ENCODE results near the gene USP30. TPM values are rescaled to one million over a fixed set of nuclear protein-coding genes. Genes with fewer than 3 reads are reported as not detected.

The USP30 gene
- total RNA-seq, 1 donor from 2014 or later = 7.3 TPM

DNA sequence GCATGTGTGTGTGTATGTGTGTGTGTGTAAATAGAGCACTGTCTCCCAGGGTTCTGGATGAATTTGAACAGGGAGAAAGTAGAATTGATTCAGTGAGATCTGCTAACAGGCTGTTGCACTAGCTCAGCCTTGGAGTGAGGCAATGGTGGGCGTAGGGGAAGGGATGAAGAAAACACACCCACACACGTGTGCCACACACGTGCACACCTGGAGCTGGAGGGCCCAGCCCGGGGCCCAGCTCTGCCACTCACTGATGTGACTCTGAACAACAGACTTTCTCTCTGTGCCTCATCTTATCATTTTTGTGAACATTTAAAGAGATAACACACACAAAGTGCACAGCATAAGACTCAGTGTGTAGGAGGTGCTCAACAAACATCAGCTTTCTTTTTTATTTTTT is 68.2 kb downstream of the USP30 start:
- intact Hi-C loops (cut with micrococcal nuclease) = no loop called here

DNA sequence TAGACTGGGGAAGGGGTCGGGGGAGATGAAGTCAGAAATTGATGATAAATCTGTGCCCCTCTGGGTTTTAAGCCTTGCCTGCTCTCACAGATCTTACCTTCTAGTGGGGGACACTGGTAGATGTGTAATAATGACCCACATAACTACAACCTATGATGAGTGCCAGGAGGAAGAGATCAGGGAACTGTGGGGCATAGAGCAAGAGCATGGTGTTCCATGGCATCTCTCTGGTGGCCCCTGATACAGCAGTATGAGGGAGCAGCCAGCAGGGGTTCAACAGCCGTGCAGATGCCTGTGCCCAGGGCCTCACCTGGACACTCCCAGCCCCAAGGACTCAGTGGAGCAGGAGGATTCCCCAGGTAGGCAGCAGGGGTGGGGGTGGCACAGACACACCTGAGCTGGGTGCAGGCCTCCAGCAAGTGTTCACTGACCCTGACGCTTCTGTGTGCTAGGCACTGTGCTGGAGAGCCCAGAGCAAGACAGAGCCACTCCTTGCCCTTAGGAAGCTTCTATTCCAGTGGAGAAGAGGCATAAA is 69.0 kb downstream of the USP30 start:
- intact Hi-C loops (cut with micrococcal nuclease) = no loop called here

DNA sequence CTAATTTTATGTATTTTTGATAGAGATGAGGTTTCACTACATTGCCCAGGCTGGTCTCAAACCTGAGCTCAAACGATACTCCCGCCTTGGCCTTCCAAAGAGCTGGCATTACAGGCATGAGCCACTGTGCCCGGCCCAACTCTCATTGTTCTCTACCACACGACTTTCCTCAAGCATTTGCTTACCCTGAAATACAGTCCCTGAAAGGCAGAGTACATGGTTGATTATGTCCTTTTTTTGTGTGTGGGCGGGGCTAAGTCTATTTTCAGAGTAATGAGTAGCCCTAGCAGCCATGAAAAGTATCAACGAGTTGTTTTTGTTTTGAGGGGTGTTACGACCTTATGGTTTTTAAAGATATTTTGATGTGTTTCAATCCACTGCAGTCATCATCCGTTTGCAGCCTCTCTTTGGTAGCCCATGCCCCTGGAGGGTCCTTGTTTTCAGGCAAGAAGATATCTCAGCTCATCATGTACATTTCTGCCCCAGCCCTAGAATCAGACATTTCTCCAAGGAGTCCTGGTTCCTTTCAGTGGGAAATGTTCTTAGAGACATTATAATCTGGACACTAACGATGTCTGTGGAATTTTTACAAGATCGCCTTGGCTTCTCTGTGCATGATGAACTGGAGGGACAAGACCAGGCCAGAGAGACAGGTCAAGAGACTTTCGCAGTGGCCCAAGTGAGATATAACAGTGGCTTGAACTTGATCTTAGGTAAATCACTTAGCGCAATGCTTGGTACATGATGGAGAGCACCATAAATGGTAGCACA is 72.7 kb downstream of the USP30 start:
- intact Hi-C loops (cut with micrococcal nuclease) = no loop called here

DNA sequence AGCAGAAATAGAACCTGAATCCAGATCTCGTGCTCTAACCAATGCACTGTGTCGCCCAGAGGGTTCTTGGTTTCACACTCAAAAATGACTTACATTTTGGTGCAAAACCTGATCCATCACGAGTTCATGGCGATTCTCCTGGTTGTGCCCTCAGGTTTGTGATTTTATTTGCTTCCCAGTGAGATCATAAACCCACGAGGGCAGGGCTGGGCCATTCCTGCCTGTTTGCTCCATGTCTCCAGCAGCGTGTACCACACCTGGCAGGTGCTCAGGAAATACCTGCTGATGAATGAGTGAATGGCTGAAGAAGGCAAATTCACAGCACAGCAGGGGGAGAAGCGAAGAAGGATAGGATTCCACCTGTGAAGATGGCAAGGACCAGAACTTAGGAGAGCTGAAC is 73.4 kb downstream of the USP30 start:
- intact Hi-C loops (cut with micrococcal nuclease) = no loop called here

DNA sequence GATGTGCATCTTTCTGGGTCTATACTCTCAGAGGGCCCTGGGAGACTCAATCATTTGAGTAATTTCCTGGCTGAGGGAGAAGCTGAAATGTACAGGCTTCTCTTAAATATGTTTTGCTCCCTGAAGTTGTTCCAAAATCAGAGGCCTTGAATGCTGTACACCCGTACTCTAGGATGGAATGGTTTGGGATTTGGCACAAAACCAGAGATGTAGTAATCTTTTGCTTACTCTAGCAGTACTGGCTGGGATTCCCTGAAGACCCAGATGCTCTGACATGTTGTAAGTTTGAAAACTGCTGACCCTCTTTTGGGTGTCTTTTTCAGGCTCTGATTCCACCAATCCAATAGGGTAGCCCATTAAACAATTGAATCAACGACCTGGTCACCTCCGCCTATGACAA is 74.4 kb downstream of the USP30 start:
- intact Hi-C loops (cut with micrococcal nuclease) = no loop called here

DNA sequence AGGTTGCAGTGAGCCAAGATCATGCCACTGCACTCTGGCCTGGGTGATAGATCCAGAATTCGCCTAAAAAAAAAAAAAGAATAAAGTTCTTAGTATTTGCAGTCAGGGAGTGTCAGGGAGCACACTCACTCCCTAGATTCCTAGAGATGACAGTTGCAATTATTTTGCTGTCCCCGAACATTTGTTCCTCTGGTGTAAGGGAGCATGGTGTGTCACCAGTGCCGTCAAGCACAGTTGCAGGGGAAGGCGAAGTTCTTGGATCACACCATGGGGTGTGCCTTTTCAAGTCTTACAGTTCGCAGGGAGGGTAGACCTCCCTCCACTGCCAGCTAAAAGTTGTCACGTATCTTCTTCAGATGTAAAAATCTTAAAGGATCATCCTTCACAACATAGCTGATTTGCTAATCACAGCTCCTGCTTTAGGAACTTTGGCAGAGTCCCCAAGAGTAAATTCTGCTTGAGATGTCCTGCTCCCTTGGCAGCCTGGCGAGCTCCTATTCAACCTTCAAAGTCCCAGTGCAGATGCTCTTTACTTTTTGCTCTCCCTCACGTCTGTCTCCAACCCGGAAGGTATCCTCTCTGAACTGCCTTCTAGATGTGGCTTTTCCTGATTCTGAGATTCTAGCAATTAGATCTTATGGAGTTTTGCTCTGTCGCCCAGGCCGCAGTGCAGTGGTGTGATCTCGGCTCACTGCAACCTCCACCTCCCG is 75.3 kb downstream of the USP30 start:
- intact Hi-C loops (cut with micrococcal nuclease) = no loop called here

DNA sequence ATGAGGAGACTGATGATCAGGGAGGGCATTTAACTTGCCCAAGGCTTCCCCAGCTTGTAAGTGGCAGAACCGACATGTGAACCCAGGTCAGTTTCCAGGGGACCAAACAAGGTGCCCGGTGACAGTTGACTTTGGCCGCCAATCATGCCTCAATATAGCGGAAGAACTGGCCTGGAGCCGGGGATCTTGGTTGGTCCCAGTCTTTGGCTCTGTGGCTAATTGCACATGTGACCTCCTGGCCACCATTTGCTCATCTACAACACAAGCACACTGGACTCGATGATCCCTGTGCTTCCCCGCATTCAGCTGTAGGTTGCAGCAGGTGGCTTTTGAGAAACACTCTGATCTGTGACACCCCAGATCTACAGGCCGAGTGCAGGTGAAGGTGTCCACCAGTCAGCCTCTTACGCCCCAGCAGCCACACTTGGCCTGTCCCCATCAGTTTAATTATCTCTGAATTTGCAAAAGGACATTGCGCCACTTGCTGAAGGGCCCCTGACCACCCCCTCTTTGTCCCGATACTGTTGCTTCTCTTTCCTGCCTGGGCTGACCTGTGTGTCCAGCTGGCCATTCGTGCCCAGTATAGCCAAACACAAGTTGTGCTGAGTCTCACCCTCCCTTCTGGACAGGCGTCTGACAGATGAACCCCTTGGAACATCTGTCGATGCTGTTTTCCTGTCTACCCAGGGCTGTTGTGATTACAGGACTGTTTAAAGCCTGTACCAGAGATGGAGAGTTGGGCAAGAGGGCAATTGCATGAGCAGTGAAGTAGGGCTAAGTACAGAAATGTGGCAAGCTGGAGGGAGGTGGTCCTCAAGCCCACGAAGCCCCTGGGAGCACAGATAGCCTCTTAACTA is 78.1 kb downstream of the USP30 start:
- intact Hi-C loops (cut with micrococcal nuclease) = no loop called here

DNA sequence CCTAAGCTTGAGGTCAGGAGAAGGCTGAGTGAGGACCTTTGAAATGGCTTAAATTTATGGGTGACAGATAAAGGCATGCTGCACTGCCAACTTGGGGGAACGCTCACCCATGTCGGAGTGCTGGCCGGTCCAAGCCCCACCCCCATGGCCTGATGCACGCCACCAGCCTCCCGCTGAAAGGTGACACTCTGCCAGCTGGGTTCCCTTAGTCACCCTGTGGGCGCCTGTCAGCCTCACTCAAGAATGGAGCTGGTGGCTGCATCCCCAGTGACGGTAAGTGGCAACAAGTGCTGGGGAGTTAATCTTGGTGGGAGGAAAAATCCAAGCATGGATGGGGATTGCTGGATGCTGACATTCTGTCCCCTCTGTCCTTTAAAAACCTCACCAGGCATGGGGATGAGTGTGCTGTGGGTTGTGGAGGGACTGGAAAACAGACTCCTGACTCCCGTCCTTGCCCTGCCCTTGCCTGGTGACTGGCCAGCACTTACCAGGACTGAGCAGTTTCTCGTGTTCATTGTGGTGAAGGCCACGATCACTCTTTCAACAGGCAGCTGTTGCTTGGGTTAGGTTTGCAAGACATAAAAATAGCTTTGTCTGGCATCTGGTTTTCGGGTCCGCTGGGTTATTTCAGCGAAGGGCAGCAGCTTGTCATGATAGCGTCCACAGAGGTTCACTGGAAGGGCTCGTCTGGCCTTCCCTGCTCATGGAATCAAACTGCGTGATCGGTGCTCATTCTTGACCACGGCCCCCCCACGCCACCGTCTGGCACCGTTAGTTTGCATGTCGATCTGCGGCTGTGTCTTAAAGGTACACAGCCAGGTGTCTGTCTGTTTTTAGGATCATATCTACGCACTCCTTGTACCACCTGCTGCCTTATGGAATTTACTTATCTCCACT is 79.0 kb downstream of the USP30 start:
- intact Hi-C loops (cut with micrococcal nuclease) = no loop called here

DNA sequence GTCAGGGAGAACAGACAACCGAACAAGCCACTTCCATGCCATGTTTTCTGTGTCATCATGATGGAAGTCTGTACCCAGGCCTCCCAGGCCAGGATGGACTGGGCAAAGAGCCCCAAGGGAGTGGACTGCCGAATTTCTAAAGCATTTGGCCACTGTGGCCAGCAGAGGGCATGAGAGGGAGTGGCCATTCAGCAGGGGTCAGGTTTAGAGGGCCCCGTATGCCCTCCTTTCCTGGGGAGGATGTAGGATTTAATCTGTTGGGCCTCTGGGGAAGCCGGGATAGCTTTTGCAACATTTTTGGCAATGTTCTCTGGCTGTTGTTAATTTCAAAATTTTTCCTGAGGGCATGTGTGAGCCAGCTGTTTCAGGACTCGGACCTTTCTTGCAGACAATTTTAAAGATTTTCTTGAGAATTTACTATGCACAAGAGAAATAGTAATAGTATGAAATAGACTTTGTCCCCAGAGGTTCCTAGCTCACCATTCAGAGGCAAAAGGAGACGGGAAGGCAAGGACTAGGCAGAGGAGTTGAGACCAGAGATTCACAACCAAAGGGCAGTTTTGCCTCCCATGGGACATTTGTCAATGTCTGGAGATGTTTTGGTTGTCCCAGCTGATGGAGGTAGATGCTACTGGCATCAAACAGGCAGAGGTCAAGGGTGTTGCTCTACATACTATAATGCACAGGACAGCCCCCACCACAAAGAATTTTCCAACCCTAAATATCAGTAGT is 82.0 kb downstream of the USP30 start:
- intact Hi-C loops (cut with micrococcal nuclease) = no loop called here

DNA sequence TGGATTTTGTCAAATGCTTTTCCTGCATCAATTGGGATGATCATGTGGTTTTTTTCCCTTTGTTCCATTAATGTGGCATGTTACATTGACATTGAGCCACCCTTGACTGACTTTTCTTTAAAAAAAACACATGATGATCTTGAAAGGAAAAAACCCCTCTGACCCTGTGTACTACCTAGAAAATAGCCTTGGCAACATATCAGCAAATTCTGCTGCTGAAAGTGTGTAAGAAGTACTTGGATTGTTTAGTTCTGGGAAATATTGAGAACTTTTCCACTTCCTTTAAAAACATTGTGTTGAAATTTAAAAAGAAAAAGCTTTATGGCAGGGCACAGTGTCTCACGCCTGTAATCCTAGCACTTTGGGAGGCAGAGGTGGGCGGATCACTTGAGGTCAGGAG is 84.7 kb downstream of the USP30 start:
- intact Hi-C loops (cut with micrococcal nuclease) = no loop called here

Other genes starting within 250 kb of the USP30 start
- gene SSH1, start 195.0 kb upstream of the USP30 start, total RNA-seq = 30.6 and 33.1 TPM in 2 replicates
- not detected in 2 replicates for gene DAO, start 172.5 kb upstream of the USP30 start, total RNA-seq
- gene SVOP, start 31.5 kb upstream of the USP30 start, total RNA-seq = not detected in 2 replicates
- gene ALKBH2, start 40.9 kb downstream of the USP30 start, total RNA-seq = 18.6 and 19.3 TPM in 2 replicates
- gene UNG, start 45.0 kb downstream of the USP30 start, total RNA-seq = 75.6 and 79.9 TPM in 2 replicates
- gene ACACB, start 64.0 kb downstream of the USP30 start, total RNA-seq = 15.0 and 16.0 TPM in 2 replicates